OCI-LY1 (cell line): Measurements from ENCODE around the gene GDF7.

ENCODE experiments used
- H2AFZ ChIP-seq: fragments of 200-600 bp; sonication (generic), shearing (Covaris generic); 2 replicates; pipeline ENCODE4 v1.6.0; 2014; ENCODE audit warnings: antibody characterized with exemption, mild to moderate bottlenecking, low read length
- H3F3A ChIP-seq: fragments of 200-600 bp; sonication (generic), shearing (Covaris generic); 2 replicates; pipeline ENCODE4 v1.6.0; 2014; ENCODE audit warnings: mild to moderate bottlenecking, antibody characterized with exemption, low read length, moderate library complexity; ENCODE audit not compliant: insufficient read depth
- H3K27ac ChIP-seq: fragments of 200-600 bp; sonication (generic); 2 replicates; pipeline ENCODE4 v1.5.1; 2014; ENCODE audit warnings: low read length, mixed run types, mild to moderate bottlenecking, low read depth; ENCODE audit not compliant: poor library complexity, severe bottlenecking
- H3K27me3 ChIP-seq: fragments of 200-600 bp; sonication (generic); 2 replicates; pipeline ENCODE4 v1.6.0; 2014; ENCODE audit warnings: antibody characterized with exemption, mild to moderate bottlenecking, low read length, moderate library complexity; ENCODE audit not compliant: insufficient read depth
- H3K36me3 ChIP-seq: fragments of 200-600 bp; sonication (generic); 2 replicates; pipeline ENCODE4 v1.6.1; 2014; ENCODE audit warnings: mild to moderate bottlenecking, antibody characterized with exemption, low read length, moderate library complexity, mixed read lengths; ENCODE audit not compliant: insufficient read depth
- H3K4me1 ChIP-seq: fragments of 200-600 bp; sonication (generic); 2 replicates; pipeline ENCODE4 v1.5.1; 2014; ENCODE audit warnings: mild to moderate bottlenecking, low read length, moderate library complexity; ENCODE audit not compliant: insufficient read depth, severe bottlenecking
- H3K4me2 ChIP-seq: fragments of 200-600 bp; sonication (generic), shearing (Covaris generic); 2 replicates; pipeline ENCODE4 v1.6.1; 2014; ENCODE audit warnings: low read length
- H3K4me3 ChIP-seq: fragments of 200-600 bp; sonication (generic); 2 replicates; pipeline ENCODE4 v1.5.1; 2014; ENCODE audit warnings: low read length, low read depth, mild to moderate bottlenecking, mixed read lengths; ENCODE audit not compliant: poor library complexity, severe bottlenecking
- H3K79me2 ChIP-seq: fragments of 200-600 bp; shearing (Covaris generic); 2 replicates; pipeline ENCODE4 v1.6.1; 2016; ENCODE audit warnings: mixed run types, low read length, mixed read lengths; ENCODE audit not compliant: insufficient read depth
- H3K9ac ChIP-seq: fragments of 200-600 bp; sonication (generic), shearing (Covaris generic); 2 replicates; pipeline ENCODE4 v1.6.1; 2014; ENCODE audit warnings: mild to moderate bottlenecking, low read length, mixed read lengths
- H3K9me2 ChIP-seq: fragments of 200-600 bp; sonication (generic), shearing (Covaris generic); 2 replicates; pipeline ENCODE4 v1.6.1; 2014; ENCODE audit warnings: low read depth, mild to moderate bottlenecking, low read length, mixed read lengths
- H3K9me3 ChIP-seq: fragments of 200-600 bp; shearing (Covaris generic); 2 replicates; pipeline ENCODE4 v1.6.1; 2014; ENCODE audit warnings: low read length, mixed read lengths
- H4K20me1 ChIP-seq: fragments of 200-600 bp; sonication (generic), shearing (Covaris generic); 2 replicates; pipeline ENCODE4 v1.6.0; 2016; ENCODE audit warnings: mild to moderate bottlenecking, low read length; ENCODE audit not compliant: insufficient read depth
- EZH2 ChIP-seq: fragments of 200-600 bp; sonication (generic), shearing (Covaris generic); IDR thresholded peaks from 2 replicates; pipeline ENCODE4 v1.8.0; 2017; ENCODE audit warnings: borderline replicate concordance, mixed run types, mild to moderate bottlenecking, antibody characterized with exemption, low read length, moderate library complexity, mixed read lengths
- TF ChIP-seq, protein P1 (sequence below): fragments of 200-600 bp; sonication (generic), shearing (Covaris generic); IDR thresholded peaks from 2 replicates; pipeline ENCODE4 v1.5.1; 2017; ENCODE audit warnings: mild to moderate bottlenecking, antibody characterized with exemption, low read length, moderate library complexity, mixed read lengths

GDF7 gene

DNA sequence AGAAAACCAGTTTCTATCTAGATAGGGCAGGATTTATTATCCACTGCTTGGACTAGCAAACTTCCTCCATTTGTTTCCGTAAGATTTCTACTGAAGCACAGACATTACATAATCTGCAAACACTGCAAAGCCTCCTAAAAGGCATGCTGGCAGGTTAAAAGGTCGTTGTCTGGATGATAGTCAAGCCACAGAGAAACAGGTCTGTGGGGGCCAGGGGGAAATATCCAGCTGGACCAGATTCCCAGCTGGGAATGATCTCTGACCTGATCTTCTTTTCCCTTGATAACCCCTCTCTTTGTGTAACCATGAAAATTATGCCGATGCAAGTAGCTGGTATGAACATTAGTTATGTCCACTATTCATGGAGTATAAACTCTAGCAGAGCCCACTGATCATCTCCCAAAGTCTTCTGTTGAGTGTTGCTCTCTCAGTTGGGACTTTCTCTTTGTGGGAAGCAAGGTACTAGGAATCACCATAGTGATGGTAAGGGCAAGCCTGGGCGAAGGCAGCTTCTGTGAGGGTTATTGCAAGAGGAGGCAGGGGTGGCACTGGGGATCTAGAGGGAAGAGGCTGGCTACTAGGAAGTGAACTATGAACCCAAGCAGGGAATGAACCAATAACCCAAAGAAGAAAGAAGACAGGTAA, 61.3 kb downstream of the GDF7 start:
- no peak overlapping the region for H3K4me2 ChIP-seq
- no peaks in the 10 kb centered on the region for H3K4me1 ChIP-seq
- no peaks in the 10 kb centered on the region for H3K9me3 ChIP-seq
- H3K27me3 ChIP-seq = no peaks in the 10 kb centered on the region
- H3K79me2 ChIP-seq = no peaks in the 10 kb centered on the region
- no peak overlapping the region for H3K27ac ChIP-seq
- no peaks in the 10 kb centered on the region for H3F3A ChIP-seq
- H3K9ac ChIP-seq = no peak overlapping the region
- peaks cover 4% of the 10 kb centered on the region; the same call in 1 of the 2 replicates for H3K36me3 ChIP-seq
- H2AFZ ChIP-seq = no peak overlapping the region
- no peaks in the 10 kb centered on the region for H4K20me1 ChIP-seq
- H3K9me2 ChIP-seq = no peaks in the 10 kb centered on the region
- no peak for TF ChIP-seq EZH2
- TF ChIP-seq, protein P1, sequence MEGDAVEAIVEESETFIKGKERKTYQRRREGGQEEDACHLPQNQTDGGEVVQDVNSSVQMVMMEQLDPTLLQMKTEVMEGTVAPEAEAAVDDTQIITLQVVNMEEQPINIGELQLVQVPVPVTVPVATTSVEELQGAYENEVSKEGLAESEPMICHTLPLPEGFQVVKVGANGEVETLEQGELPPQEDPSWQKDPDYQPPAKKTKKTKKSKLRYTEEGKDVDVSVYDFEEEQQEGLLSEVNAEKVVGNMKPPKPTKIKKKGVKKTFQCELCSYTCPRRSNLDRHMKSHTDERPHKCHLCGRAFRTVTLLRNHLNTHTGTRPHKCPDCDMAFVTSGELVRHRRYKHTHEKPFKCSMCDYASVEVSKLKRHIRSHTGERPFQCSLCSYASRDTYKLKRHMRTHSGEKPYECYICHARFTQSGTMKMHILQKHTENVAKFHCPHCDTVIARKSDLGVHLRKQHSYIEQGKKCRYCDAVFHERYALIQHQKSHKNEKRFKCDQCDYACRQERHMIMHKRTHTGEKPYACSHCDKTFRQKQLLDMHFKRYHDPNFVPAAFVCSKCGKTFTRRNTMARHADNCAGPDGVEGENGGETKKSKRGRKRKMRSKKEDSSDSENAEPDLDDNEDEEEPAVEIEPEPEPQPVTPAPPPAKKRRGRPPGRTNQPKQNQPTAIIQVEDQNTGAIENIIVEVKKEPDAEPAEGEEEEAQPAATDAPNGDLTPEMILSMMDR = no peak
- no peak overlapping the region for H3K4me3 ChIP-seq
